HG02973 (cell line): ENCODE data around the gene MISP3.
A peak's percentile ranks its signal among the peaks of the same experiment; 100 is the strongest.

Experiments
- ATAC-seq: cut with Tn5 transposase; IDR thresholded peaks from one replicate; pipeline ENCODE4 v1.9.1; 2021; ENCODE audit warnings: moderate library complexity; ENCODE audit not compliant: unreplicated experiment

The MISP3 gene

DNA sequence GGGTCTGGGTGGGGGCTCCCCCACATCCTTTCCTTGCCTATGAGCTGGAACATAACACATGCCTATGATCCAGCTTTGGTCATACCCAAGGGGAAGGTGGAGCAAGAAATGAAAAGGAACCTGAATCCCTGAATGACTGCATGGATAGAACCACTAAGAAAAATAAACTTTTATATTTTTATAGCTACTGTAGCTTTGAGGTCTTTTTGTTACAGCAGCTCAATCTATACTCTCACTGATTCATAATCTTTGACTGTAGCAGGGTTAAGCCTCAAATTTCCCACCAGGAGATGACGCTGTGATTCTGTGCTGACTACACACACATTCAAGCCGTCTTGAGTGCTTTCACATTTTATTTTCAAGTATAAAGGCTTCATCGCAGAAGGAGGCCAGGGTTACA is 19.6 kb upstream of the MISP3 start:
- no peak for ATAC-seq

DNA sequence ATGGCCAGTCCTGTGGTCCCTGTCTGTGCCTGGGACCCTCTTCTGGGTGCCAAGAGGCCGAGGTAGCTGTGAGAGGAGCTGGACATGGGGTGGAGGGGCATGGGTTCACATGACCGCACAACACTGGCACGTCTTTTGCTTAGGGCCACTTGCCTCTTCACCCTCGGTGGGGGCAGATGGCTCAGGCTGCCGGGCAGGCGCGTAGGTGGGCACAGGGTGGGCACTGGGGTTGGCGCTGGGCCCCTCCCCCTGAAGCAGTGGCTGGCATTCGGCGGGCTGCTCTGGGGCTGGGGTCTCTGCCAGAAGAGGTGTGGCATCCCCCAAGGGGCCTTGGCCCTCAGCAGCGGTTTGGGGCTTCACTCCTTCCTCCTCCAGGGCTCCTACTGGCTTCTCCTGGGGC is 19.1 kb upstream of the MISP3 start:
- ATAC-seq: no peak

DNA sequence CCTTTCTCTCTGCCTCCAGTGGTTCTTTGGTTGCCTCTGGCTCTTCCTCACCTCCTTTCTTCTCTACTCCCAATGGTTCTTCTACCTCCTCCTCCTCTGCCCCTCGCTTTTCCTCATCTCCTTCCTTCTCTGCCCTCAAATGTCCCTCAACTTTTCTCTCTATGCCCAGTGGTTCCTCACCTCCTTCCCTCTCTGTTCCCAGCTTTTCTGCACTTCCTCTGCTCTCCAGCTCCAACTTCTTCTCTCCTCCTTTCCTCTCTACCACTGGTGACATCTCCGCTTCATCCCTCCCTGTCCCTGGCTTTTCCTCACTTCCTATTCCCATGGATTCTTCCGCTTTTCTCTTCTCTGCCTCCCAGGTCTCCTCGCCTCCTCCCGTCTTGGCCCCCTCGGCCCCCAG is 18.5 kb upstream of the MISP3 start:
- no peak for ATAC-seq

DNA sequence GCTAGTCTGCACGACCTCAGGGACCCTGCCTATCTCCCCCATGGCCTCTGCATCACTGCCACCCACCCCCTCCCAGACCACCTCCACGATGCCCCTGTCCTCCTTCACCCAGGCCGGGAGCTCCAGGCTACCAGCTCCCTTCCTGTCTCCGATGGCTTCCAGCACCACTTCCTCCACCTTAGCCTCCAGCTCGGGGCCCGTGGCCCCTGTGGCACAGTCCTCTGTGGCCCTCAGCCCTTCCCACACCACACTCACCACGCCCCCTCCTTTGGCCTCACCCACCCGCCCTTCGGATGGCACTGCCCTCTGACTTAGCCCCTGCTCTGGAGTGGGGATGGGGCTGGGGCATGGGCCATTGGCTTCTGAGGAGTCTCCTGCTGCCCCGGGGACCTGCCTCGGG is 17.9 kb upstream of the MISP3 start:
- no peak for ATAC-seq

DNA sequence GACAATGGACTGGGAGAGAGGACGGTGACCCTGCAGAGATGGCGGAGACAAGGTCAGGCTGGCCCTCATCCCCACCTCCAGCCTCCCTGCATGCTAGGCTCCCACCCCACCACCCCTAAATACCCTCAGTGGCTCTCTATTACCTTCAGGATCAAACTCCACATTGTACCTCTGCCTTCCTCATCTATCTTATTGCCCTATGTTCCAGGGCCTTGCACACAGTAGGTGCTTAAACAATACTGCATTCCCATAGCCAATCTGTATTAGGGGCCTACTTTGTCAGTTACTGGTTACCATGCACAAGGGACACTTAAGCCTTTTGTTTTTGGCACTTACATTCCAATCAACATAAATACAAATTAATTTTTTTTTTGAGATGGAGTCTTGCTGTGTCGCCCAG is 17.2 kb upstream of the MISP3 start:
- ATAC-seq: no peak

DNA sequence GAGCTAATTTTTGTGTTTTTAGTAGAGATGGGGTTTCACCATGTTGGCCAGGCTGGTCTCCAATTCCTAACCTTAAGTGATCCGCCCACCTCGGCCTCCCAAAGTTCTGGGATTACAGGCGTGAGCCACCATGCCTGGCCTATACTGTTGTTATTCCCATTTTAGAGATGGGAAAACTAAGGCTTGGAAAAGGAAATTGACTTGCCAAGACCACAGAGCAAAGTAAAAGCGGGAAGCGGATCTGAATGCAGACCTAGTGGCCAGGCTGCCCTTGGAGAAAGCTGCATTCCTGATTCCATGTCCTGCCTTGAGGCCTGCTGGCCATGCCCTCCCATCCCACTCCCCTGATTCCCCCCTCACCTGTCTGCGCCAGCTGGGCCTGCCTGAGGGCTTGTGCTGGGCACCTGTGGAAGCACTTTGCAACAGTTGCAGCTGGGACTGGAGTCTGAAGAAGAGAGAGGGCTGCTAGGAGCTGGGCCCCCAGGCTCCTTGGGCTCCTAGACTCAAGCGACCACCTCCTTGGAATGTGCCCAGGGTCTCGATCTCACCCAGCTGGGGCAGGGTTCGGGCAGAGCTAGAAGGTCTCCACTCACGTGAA is 16.4 kb upstream of the MISP3 start:
- ATAC-seq: no peak

DNA sequence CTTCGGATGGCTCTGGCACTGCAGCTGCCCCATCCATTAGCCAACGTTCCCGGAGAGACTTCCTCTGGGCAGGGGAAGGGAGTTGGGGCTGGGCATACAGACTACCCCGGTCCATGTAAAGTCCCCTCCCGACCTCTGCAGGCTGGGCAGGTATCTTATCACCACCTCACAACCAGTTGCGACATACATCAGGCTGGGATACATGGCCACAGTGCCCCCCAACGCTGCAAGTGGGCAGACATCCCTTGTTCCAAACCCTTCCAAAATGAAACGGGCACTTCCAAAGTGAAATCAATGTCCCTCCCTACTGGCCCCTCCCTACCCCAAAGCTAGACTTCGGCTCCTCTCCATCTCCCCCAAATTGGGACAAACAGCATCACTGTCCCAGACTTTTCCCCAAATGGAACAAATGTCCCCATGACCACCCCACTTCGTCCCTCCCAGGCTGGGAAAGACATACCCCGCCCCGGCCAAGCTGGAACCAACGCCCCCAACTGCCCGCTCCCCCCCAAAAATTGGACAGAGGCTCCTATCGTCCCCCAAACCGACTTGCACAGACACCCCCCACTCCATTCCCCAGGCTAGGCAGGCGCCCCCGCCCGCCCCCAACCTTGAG is 15.7 kb upstream of the MISP3 start:
- no peak for ATAC-seq

DNA sequence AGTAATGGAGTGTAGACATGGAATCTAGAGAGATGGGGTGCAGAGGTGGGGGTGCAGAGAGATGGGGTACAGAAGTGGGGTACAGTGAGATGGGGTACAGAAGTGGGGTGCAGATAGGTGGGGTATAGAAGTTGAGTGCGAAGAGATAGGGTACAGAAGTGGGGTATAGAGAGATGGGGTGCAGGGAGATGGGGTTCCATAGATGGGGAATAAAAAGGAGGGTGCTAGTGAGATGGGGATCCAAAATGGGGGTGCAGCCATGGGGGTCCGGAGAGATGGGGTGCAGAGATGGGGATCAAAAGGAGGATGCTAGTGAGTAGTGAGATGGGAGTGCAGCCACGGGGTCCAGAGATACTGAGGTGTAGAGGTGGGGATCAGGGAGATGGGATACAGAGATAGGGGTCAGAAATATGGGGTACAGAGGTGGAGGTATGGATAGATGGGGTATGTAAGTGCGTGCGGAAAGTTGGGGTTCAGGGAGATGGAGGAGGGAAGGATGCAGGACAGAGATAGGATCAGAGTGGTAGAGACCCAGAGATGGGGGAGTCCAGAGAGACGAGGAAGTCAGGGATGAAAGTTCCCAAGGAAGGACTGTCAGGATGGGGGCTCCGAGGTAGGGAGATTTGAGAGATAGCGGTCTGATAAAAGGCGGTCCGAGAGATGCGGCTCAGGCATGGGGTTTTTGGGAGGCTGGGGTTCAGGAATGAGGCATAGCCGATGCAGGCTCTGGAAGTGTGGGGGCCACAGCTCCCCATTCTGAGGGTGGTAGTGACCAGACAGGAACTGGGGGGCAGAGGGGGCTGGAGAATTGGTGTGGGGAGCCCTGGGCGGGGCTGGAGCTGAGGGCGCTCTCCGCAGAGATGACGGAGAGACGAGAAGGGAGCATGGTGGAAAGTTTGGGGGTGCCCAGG is 14.1 kb upstream of the MISP3 start:
- ATAC-seq: no peak

DNA sequence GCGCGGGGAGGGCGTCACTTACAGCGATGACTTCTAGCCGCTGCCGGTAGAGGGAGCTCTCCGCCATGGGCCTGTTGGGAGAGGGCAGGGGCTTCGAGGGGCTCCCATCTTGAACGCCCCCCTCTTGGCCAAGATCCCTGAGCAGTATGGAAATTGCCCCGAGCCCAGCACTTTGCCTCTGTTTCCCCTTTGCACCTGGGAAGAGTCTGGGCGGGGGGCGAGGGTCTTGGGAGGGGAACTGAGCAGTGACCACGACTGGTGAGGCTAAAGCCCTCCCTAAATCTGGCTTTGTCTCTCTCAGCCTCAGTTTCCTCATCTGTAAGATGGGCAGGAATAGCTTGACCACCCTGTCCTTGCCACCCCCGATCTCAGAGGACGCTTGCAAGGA is 13.5 kb upstream of the MISP3 start:
- ATAC-seq: no peak

DNA sequence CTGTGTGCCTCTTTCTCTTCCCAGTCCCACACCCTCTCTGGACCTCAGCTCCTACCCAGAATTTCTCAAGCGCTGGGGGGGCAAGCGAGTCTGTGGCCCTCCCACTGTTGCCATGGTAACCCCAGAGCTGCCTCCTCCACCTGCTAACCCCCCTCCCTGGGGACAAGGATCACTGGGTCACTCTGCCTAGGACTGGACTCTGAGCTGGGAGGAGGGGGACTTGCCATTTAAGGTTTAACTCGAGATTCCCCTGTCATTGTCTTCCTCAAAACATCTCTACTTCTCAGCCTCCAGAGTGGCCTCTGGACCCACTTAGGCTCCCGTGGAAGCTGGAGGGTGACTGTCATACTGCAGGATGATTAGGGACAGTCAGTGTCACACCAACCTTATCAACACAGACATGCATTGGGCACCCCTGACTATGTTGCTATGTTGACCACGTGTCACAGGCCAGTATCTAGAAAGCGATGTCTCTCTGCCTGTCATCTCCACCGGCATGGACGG is 12.9 kb upstream of the MISP3 start:
- ATAC-seq: no peak

DNA sequence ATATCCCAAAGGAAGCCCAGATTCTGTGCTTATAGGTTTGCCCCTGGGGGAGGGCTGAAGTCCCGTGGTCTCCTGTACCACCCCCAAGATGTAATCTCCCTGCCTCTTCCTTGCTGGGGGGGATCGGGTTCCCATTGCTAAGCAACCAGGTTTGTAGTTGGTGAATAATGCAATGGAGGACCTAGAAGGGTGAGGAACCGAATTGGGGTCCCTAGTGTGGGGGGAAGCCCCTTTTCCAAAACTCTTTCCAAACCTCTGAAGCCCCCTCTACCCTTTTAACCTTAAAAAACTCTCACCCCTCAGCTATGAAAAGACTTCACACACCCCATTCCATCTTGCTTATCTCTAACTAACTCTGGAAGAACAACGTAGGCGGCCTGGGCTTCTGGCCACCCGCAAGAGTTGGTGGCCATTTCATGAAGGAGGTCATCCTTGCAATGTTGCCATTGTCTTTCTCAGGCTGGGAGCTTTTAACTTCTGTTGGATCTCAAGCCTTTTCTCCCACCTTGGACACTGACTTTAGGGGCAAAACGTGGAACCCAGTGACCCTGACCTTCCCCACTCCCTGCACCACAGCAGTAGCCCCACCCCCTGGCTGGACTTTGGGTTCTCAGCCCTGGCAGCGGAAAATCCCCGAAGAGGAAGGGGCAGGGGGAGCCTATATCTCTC is 11.4 kb upstream of the MISP3 start:
- no peak for ATAC-seq

DNA sequence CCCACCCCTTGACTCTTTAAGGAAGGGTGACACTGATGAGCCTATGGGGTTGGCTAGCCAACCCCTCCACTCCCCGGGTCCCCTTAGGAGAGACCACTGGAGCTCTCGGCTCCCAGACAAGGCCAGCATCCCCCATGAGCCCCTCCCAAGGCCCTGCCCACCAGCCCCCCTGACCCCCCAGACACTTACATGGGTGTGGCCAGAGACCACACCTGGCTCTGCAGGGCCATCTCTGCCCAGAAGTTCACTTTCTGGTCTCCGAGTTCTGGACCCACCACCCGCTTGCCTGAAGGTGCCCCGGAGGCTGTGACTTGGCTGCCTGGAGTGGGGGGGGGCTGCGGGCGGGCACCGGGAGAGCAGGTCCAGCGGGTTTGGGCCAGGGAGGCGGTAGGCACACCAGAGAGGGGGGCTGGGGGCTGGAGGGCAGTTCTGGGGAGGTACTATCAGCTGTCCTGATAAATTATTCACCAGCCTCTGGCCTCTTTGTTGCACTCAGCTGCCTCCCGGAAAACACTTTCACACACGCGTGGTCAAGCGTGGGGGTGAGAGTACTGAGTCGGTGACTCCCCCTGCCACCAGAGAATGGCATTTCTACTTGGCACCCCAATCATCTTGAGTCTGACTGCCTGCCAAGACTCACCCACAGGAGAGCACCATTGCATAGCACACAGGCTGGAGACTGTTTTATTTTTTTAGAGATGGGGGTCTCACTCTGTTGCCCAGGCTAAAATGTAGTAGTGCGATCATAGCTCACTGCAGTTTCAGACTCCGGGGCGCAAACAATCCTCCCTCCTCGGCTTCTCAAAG is 10.6 kb upstream of the MISP3 start, which contains the start of gene PALM3:
Gene PALM3 (minus strand): TSS at position 326 of the 807 bp plus-strand sequence. CDS start 96 bp downstream, at position 230.
- no peak for ATAC-seq

DNA sequence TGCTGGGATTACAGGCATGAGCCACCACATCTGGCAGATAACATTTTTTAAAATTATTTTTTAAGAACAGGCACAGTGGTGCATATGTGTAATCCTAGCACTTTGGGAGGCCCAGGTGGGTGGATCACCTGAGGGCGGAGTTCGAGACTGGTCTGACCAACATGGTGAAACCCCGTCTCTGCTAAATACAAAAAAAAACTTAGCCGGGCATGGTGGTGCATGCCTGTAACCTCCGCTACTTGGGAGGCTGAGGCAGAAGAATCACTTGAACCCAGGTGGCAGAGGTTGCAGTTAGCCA is 10.1 kb upstream of the MISP3 start:
- no peak for ATAC-seq

DNA sequence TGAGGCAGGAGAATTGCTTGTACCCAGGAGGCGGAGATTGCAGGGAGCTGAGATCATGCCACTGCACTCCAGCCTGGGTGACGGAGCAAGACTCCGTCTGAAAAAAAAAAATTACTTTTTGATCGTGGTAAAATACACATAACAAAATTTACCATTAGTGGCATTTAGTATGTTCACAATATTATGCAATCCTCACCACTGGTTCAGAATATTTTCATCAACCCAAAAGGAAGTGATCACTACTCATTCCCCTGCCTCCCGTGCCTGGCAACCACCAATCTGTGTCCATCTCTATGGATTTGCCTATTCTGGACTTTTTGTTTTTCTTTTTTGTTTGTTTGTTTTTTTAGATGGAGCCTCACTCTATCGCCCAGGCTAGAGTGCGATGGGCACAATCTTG is 9.5 kb upstream of the MISP3 start:
- ATAC-seq: no peak

DNA sequence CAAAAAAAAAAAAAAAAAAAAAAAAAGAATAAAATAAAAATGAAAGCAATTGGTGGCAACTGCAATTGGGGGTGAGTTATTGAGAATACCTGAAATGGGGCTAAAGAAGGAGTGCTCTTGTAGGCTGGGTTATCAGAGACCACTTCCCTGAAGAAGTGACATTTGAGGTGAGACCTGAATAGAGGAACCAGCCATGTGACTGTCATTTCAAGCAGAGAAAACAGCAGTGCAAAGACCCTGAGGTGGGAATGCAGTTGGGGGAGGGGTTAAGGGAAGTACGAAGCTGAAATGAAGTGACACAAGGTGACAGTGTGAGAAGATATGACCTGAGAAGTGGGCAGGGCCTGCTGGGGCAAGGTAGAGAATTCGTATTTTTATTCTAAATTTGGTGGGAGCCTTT is 6.5 kb upstream of the MISP3 start:
- no peak for ATAC-seq

DNA sequence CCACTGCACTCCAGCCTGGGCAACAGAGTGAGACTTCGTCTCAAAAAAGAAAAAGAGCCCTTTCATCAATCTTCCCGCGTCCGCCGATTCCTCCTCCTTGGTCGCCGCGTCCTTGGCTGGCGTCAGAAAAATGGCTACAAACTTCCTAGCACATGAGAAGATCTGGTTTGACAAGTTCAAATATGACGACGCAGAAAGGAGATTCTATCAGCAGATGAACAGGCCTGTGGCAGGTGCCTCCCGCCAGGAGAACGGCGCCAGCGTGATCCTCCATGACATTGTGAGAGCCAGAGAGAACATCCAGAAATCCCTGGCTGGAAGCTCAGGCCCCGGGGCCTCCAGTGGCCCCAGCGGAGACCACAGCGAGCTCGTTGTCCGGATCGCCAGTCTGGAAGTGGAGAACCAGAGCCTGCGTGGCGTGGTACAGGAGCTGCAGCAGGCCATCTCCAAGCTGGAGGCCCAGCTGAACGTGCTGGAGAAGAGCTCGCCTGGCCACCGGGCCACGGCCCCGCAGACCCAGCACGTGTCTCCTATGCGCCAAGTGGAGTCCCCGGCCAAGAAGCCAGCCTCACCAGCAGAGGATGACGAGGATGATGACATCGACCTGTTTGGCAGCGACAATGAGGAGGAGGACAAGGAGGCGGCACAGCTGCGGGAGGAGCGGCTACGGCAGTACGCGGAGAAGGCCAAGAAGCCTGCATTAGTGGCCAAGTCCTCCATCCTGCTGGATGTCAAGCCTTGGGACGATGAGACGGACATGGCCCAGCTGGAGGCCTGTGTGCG is 2.1 kb upstream of the MISP3 start:
- no peak for ATAC-seq

DNA sequence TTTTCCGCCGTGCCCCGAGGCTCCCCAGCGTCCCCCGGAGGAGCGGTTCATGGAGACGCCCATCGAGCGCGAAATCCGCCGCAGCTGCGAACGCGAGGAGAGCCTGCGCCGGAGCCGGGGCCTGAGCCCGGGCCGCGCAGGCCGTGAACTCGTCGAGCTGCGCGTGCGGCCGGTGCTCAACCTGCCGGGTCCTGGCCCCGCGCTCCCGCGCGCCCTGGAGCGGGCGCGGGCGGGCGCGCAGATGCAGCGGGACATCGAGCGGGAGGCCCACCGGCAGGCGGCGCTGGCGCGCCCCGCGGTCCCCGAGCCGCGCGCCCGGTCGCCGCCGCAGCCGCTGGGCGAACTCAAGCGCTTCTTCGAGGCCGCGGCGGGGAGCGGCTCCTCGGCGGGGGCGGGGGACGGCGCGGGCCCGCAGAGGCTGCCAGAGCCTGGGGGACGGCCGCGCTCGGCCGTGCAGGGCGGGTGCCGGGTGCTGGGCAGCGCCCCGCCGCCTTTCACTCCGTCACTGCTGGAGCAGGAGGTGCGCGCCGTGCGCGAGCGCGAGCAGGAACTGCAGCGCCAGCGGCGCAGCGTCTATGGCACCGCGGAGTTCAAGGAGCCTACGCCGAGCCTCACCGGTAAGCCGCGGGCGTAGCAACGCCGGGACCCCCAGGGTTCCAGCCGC is 807 bp downstream of the MISP3 start:
- ATAC-seq: peak; percentile 44

DNA sequence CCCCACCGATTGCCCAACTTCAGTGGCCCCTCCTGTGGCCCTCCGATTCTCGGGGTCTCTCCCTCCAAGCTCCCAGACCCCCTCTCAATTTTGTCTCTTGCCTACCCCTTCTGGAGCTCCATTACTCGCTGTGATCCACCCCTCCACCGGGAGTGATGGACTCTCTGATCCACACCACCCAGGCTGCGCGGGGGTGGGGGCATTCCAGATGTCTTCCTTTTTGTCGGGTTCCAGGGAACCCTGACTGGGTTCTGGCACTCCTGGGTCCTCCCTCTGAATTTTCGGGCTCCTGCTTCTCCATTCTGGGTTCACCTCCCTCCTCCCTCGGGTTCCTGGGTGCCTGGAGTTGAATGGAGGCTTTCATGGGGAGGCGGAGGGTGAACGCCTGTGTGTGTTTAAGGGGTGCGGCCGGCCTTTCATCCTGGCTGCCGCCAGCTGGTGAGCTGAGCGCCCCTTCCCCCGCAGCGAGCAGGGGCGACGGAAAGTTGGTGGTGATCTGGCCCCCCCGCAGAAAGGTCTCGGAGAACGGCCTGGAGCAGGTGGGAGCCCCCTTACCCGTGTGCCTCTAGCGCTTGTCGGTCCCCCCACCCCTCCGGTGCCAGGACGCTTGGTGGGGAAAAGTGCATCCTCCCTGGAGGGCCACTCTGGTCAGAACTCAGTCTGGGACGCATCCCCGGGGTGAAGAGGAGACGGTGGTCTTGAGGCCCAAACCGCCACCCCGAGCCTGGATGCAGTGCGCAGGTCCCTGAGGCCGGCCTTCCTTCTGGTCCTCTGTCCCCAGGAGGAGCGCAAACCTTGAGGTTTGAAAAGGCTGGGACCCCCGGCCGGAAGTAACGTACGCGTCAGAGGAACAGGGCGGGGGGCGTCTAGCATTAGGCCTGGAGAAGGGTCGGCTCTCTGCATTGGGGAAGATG is 1.6 kb downstream of the MISP3 start:
- ATAC-seq: no peak
